ENCODE results near the gene MAPK1. TPM values are rescaled to one million over a fixed set of nuclear protein-coding genes. Genes with fewer than 3 reads are reported as not detected.

Gene MAPK1
- total and polyA plus RNA-seq, 9 of the 15 experiments (the other 6 are each of a cell fraction or from before 2014, with no cell fraction given): 46.3 to 575 (median 283) TPM

DNA sequence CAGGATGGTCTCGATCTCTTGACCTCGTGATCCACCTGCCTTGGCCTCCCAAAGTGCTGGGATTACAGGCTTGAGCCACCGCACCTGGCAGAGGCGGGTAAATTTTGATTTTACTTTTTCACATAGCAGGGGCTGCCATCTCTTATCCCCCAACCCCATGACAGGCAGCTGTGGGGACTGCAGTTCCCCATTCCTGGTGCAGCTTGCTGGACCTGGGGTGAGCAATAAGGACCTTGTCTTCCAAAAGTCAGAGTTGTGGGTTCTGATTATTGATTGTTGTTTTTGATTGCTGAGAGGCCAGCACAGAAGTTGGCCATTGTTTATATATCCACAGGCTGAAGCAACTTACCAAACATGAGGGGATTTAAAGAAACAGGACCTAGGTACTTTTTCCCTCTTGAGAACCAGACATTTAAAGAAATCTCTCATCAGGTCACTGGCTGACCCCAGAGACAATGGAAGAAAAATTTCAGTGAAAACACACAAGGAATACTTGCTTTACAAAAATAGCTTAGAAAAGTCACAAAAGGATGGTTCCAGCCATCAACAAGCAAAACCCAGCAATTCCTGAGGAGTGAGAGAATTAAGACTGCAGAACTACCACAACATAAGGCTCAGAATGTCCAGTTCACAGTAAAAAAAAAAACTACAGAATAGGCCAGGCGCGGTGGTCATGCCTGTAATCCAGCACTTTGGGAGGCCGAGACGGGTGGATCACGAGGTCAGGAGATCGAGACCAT is 22.0 kb upstream of the MAPK1 start:
- H2AFZ ChIP-seq (ENCODE audit: low read depth, low read length): no peak overlapping the region
- no peaks in the 10 kb centered on the region for H3K36me3 ChIP-seq (ENCODE audit: control insufficient read depth, insufficient read depth, low read length)
- H3K9ac ChIP-seq (ENCODE audit: insufficient read depth in 1 of 2, low read depth in 2 of 2, low read length in 2 of 2): no peak overlapping the region
- peak in 1 of 4 experiments; percentile 30 for DNase-seq (ENCODE audit: extremely low read depth in 1 of 4, low spot score in 3 of 4)
- H3K4me2 ChIP-seq (ENCODE audit: insufficient read depth, low read length): no peak overlapping the region
- no peaks in the 10 kb centered on the region for H3K9me1 ChIP-seq (ENCODE audit: control insufficient read depth, insufficient read depth, low read length)
- H3K79me2 ChIP-seq (ENCODE audit: control insufficient read depth, insufficient read depth, low read length): no peaks in the 10 kb centered on the region
- FAIRE-seq: no peak
- intact Hi-C loops (cut with micrococcal nuclease): no loop called here
- no peaks in the 10 kb centered on the region for H3K4me1 ChIP-seq (replicated peaks in 1 of 2; ENCODE audit: control insufficient read depth in 2 of 2, insufficient read depth in 2 of 2, low read length in 2 of 2)
- H3K4me3 ChIP-seq: no peak overlapping the region
- in situ Hi-C loops (cut with MboI): no loop called here
- peak; percentile 8; the same call in 2 of the 3 replicates for ATAC-seq
- no TSS peak for BruUV-seq (replicated peaks)
- H3K27me3 ChIP-seq (ENCODE audit: control insufficient read depth in 2 of 2, insufficient read depth in 2 of 2, low read length in 2 of 2): peaks cover 10 to 18% of the 10 kb centered on the region in 2 experiments; a peak in 3 of 5 replicates
- CTCF ChIA-PET (ENCODE audit: low intra/inter-chr PET ratio): interaction anchor here (0.6 kb wide), 2 partner anchors 10 to 17 kb away, joined by 4 read pairs; no protein-coding TSS in a partner anchor
- POLR2A ChIA-PET: interaction anchor here (0.5 to 1.5 kb wide), 8 partner anchors 9 to 269 kb away, joined by 3 to 6 read pairs (median 4); no protein-coding TSS in a partner anchor
- H4K20me1 ChIP-seq (replicated peaks; ENCODE audit: control insufficient read depth, insufficient read depth, low read length): no peaks in the 10 kb centered on the region
- 32% methylated on average over 10 of the region's 10 CpGs for WGBS (ENCODE audit: insufficient coverage, low coverage, missing lambda C conversion rate)
- H3K27ac ChIP-seq (ENCODE audit: extremely low read depth, low read depth, low read length): no peak overlapping the region
- no peaks in the 10 kb centered on the region for H3K9me3 ChIP-seq (replicated peaks; ENCODE audit: control insufficient read depth, insufficient read depth, low read depth, low read length)
- TF ChIP-seq HIVEP1 (CRISPR knock-in tag; IDR thresholded peaks at IDR 0.05) (no peak), TEAD2 (tag; IDR thresholded peaks at IDR 0.05) (peak; percentile 61; the same call in 1 of the 2 replicates), NFIC (IDR thresholded peaks at IDR 0.05) (no peak), CEBPG (CRISPR knock-in tag; IDR thresholded peaks at IDR 0.05) (peak; percentile 42; the same call in 1 of the 2 replicates), CEBPG (tag; conservative IDR thresholded peaks at IDR 0.05 in 1 of 2, IDR thresholded peaks at IDR 0.05 in 1 of 2) (no peak), SRSF3 (IDR thresholded peaks at IDR 0.05; ENCODE audit: insufficient read depth, low read length) (no peak), SREBF2 (CRISPR knock-in tag; IDR thresholded peaks at IDR 0.05) (no peak), ZBTB1 (CRISPR knock-in tag; IDR thresholded peaks at IDR 0.05; ENCODE audit: borderline replicate concordance, low read depth) (peak; percentile 44; the same call in 1 of the 2 replicates)
- TF ChIP-seq, protein P1, sequence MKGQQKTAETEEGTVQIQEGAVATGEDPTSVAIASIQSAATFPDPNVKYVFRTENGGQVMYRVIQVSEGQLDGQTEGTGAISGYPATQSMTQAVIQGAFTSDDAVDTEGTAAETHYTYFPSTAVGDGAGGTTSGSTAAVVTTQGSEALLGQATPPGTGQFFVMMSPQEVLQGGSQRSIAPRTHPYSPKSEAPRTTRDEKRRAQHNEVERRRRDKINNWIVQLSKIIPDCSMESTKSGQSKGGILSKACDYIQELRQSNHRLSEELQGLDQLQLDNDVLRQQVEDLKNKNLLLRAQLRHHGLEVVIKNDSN (CRISPR knock-in tag; IDR thresholded peaks at IDR 0.05): peak; percentile 36; the same call in 1 of the 2 replicates
- TF ChIP-seq, protein P2, sequence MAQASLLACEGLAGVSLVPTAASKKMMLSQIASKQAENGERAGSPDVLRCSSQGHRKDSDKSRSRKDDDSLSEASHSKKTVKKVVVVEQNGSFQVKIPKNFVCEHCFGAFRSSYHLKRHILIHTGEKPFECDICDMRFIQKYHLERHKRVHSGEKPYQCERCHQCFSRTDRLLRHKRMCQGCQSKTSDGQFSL (CRISPR knock-in tag; IDR thresholded peaks at IDR 0.05): no peak
- TF ChIP-seq, protein P2 (tag; IDR thresholded peaks at IDR 0.05): peak in 1 of 2 experiments; percentile 53; a peak in 1 of 4 replicates
- TF ChIP-seq, protein P3, sequence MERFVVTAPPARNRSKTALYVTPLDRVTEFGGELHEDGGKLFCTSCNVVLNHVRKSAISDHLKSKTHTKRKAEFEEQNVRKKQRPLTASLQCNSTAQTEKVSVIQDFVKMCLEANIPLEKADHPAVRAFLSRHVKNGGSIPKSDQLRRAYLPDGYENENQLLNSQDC (CRISPR knock-in tag; IDR thresholded peaks at IDR 0.05): peak; percentile 51
- TF ChIP-seq, protein P4, sequence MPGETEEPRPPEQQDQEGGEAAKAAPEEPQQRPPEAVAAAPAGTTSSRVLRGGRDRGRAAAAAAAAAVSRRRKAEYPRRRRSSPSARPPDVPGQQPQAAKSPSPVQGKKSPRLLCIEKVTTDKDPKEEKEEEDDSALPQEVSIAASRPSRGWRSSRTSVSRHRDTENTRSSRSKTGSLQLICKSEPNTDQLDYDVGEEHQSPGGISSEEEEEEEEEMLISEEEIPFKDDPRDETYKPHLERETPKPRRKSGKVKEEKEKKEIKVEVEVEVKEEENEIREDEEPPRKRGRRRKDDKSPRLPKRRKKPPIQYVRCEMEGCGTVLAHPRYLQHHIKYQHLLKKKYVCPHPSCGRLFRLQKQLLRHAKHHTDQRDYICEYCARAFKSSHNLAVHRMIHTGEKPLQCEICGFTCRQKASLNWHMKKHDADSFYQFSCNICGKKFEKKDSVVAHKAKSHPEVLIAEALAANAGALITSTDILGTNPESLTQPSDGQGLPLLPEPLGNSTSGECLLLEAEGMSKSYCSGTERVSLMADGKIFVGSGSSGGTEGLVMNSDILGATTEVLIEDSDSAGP (CRISPR knock-in tag; IDR thresholded peaks at IDR 0.05): 0 out of 2 replicates have a peak, but pooled peaks have one; percentile 39
- TF ChIP-seq, protein P5, sequence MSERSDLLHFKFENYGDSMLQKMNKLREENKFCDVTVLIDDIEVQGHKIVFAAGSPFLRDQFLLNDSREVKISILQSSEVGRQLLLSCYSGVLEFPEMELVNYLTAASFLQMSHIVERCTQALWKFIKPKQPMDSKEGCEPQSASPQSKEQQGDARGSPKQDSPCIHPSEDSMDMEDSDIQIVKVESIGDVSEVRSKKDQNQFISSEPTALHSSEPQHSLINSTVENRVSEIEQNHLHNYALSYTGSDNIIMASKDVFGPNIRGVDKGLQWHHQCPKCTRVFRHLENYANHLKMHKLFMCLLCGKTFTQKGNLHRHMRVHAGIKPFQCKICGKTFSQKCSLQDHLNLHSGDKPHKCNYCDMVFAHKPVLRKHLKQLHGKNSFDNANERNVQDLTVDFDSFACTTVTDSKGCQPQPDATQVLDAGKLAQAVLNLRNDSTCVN (CRISPR knock-in tag; IDR thresholded peaks at IDR 0.05): 0 out of 2 replicates have a peak, but pooled peaks have one; percentile 72
